ENCODE results near the gene OLFM4. TPM values are rescaled to one million over a fixed set of nuclear protein-coding genes. Genes with fewer than 3 reads are reported as not detected.
A peak's percentile ranks its signal among the peaks of the same experiment; 100 is the strongest.

Gene OLFM4
- total and polyA plus RNA-seq, 2 experiments from 2014 or later, result not detected

DNA sequence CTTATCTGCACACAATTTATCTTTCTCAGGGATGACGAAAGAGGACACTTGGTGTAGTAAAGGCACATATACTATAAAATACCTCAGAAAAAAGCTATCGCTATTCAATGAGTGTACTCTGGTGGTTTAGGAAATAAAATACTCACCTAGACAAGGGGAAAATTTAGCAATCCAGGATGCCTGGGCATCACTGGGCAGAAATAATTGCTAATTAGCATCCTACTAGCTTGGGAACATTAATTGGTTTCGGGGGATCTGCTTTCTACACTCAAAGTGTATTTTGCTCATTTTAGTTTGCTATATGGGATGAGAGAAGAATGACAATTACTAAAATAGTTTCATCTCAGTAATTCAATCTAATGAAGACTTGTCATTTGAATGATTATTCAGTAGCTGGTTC lies 60.3 kb downstream of the OLFM4 start:
- no peak overlapping the region for H3K27ac Mint-ChIP-seq
- peaks cover 2% of the 10 kb centered on the region; the same call in 2 of the 3 replicates for H3K36me3 Mint-ChIP-seq (ENCODE audit: low read depth)
- Histone ChIP-seq H3K27me3 (ENCODE audit: insufficient read depth) (no peaks in the 10 kb centered on the region), H4K20me1 (replicated peaks; ENCODE audit: insufficient read depth) (no peaks in the 10 kb centered on the region), H3K9me2 (ENCODE audit: insufficient read depth) (peaks cover 10% of the 10 kb centered on the region), H3K4me2 (no peak overlapping the region), H2AFZ (peak overlapping the region; percentile 83; the same call in 1 of the 2 replicates), H3K4me1 (ENCODE audit: insufficient read depth) (no peaks in the 10 kb centered on the region), H3K79me2 (replicated peaks; ENCODE audit: insufficient read depth) (no peaks in the 10 kb centered on the region), H3K36me3 (ENCODE audit: insufficient read depth) (no peaks in the 10 kb centered on the region), H3F3A (replicated peaks; ENCODE audit: low read depth) (no peaks in the 10 kb centered on the region), H3K27ac (ENCODE audit: low read depth) (no peak overlapping the region), H3K4me3 (no peak overlapping the region)
- ATAC-seq (no peak), DNase-seq (ENCODE audit: low spot score) (no peak)
- peaks cover 15% of the 10 kb centered on the region for H3K9me3 Mint-ChIP-seq
- H3K27me3 Mint-ChIP-seq (ENCODE audit: insufficient read depth, low read depth, poor library complexity), result peaks cover 3% of the 10 kb centered on the region
- H3K4me1 Mint-ChIP-seq, result no peaks in the 10 kb centered on the region; the same call in 2 of the 3 replicates
- TF ChIP-seq, protein P1, sequence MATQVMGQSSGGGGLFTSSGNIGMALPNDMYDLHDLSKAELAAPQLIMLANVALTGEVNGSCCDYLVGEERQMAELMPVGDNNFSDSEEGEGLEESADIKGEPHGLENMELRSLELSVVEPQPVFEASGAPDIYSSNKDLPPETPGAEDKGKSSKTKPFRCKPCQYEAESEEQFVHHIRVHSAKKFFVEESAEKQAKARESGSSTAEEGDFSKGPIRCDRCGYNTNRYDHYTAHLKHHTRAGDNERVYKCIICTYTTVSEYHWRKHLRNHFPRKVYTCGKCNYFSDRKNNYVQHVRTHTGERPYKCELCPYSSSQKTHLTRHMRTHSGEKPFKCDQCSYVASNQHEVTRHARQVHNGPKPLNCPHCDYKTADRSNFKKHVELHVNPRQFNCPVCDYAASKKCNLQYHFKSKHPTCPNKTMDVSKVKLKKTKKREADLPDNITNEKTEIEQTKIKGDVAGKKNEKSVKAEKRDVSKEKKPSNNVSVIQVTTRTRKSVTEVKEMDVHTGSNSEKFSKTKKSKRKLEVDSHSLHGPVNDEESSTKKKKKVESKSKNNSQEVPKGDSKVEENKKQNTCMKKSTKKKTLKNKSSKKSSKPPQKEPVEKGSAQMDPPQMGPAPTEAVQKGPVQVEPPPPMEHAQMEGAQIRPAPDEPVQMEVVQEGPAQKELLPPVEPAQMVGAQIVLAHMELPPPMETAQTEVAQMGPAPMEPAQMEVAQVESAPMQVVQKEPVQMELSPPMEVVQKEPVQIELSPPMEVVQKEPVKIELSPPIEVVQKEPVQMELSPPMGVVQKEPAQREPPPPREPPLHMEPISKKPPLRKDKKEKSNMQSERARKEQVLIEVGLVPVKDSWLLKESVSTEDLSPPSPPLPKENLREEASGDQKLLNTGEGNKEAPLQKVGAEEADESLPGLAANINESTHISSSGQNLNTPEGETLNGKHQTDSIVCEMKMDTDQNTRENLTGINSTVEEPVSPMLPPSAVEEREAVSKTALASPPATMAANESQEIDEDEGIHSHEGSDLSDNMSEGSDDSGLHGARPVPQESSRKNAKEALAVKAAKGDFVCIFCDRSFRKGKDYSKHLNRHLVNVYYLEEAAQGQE (IDR thresholded peaks at IDR 0.05; ENCODE audit: unreplicated experiment), result no peak
- TF ChIP-seq POLR2AphosphoS5 (IDR thresholded peaks at IDR 0.05; ENCODE audit: low read depth) (no peak), EZH2phosphoT487 (IDR thresholded peaks at IDR 0.05; ENCODE audit: unreplicated experiment) (no peak)
- H3K4me3 Mint-ChIP-seq, result no peak overlapping the region

DNA sequence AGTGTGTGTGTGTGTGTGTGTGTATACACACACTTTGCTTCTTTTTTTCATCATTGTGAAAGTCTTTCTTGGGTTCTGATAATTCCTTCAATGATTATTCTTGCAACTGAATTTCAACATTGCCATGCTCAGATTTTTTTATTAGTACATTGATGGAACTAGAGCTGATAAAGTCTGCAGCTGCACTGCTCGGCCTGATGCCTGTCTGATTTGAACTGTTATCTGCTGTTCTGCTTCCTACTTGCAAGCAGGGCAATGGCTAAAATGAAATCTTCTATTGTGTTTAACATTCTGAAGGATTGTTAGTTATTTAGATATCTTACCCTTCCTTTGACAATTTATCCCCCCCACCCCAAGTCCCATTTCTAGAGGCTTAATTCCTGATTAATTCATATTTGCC lies 61.3 kb downstream of the OLFM4 start:
- H3K4me1 ChIP-seq (ENCODE audit: insufficient read depth), result no peaks in the 10 kb centered on the region
- H3K27ac Mint-ChIP-seq, result no peak overlapping the region
- peaks cover 10% of the 10 kb centered on the region for H3K9me2 ChIP-seq (ENCODE audit: insufficient read depth)
- H3K4me3 ChIP-seq, result no peak overlapping the region
- H3K9me3 Mint-ChIP-seq, result peaks cover 12% of the 10 kb centered on the region
- no peak overlapping the region for H2AFZ ChIP-seq
- H3K27me3 Mint-ChIP-seq (ENCODE audit: insufficient read depth, low read depth, poor library complexity), result peaks cover 3% of the 10 kb centered on the region
- H3K4me3 Mint-ChIP-seq, result no peak overlapping the region
- TF ChIP-seq CREB1 (CRISPR knock-in tag; IDR thresholded peaks at IDR 0.05; ENCODE audit: low read depth), result no peak
- TF ChIP-seq EZH2 (IDR thresholded peaks at IDR 0.05; ENCODE audit: low read depth, unreplicated experiment), result no peak
- no peak for TF ChIP-seq ZNF331 (CRISPR knock-in tag; IDR thresholded peaks at IDR 0.05; ENCODE audit: low read depth)
- TF ChIP-seq NANOG (IDR thresholded peaks at IDR 0.05; ENCODE audit: borderline replicate concordance), result no peak
- TF ChIP-seq, protein P2, sequence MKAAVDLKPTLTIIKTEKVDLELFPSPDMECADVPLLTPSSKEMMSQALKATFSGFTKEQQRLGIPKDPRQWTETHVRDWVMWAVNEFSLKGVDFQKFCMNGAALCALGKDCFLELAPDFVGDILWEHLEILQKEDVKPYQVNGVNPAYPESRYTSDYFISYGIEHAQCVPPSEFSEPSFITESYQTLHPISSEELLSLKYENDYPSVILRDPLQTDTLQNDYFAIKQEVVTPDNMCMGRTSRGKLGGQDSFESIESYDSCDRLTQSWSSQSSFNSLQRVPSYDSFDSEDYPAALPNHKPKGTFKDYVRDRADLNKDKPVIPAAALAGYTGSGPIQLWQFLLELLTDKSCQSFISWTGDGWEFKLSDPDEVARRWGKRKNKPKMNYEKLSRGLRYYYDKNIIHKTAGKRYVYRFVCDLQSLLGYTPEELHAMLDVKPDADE (IDR thresholded peaks at IDR 0.05), result no peak
- H3K4me1 Mint-ChIP-seq, result no peaks in the 10 kb centered on the region; the same call in 2 of the 3 replicates
- no peaks in the 10 kb centered on the region for H3K36me3 ChIP-seq (ENCODE audit: insufficient read depth)
- no peak for ATAC-seq
- DNase-seq (ENCODE audit: low spot score), result no peak
- no peaks in the 10 kb centered on the region for H3K79me2 ChIP-seq (replicated peaks; ENCODE audit: insufficient read depth)
- H3F3A ChIP-seq (replicated peaks; ENCODE audit: low read depth), result no peaks in the 10 kb centered on the region
- peaks cover 2% of the 10 kb centered on the region; the same call in 2 of the 3 replicates for H3K36me3 Mint-ChIP-seq (ENCODE audit: low read depth)
- H4K20me1 ChIP-seq (replicated peaks; ENCODE audit: insufficient read depth), result no peaks in the 10 kb centered on the region
- no peaks in the 10 kb centered on the region for H3K27me3 ChIP-seq (ENCODE audit: insufficient read depth)
- H3K4me2 ChIP-seq, result no peak overlapping the region
- no peak overlapping the region for H3K27ac ChIP-seq (ENCODE audit: low read depth)
